PC-9 (cell line): ENCODE data around the gene DCD.

Source experiments
- CTCF ChIP-seq: fragments of 200-600 bp; sonication (generic); conservative IDR thresholded peaks from 2 replicates; pipeline ENCODE4 v1.6.1; 2017; ENCODE audit warnings: mixed run types, antibody characterized with exemption, mild to moderate bottlenecking, moderate library complexity
- EZH2 ChIP-seq: fragments of 200-600 bp; sonication (generic); IDR thresholded peaks from 2 replicates; pipeline ENCODE4 v1.8.0; 2017; ENCODE audit warnings: antibody characterized with exemption, low read depth

GRCh38 chr12:54611715-54612149 is 36.4 kb downstream of the DCD start:
- TF ChIP-seq CTCF (no peak), EZH2 (no peak)
